HFFc6 (cell line): ENCODE results near the gene PARN. TPM values are rescaled to one million over a fixed set of nuclear protein-coding genes. Genes with fewer than 3 reads are reported as not detected.

Experiments
- DNase-seq: peaks from one replicate; pipeline ENCODE4 v3.0.0-alpha.2; 2018
- H3K27ac Mint-ChIP-seq: 2 replicates; pipeline ENCODE4 v1.8.0; 2020; ENCODE audit warnings: mild to moderate bottlenecking, mixed read lengths
- H3K27me3 Mint-ChIP-seq: 2 replicates; pipeline ENCODE4 v1.8.0; 2021; ENCODE audit warnings: mild to moderate bottlenecking, moderate library complexity, mixed read lengths; ENCODE audit not compliant: insufficient read depth
- H3K36me3 Mint-ChIP-seq: 2 replicates; pipeline ENCODE4 v1.8.0; 2021; ENCODE audit warnings: low read depth, mixed read lengths
- H3K4me1 Mint-ChIP-seq: 2 replicates; pipeline ENCODE4 v1.8.0; 2020; ENCODE audit warnings: low read depth, mixed read lengths
- H3K4me3 Mint-ChIP-seq: 2 replicates; pipeline ENCODE4 v1.8.0; 2020; ENCODE audit warnings: mild to moderate bottlenecking, moderate library complexity, mixed read lengths
- H3K9me3 Mint-ChIP-seq: 2 replicates; pipeline ENCODE4 v1.8.0; 2020; ENCODE audit warnings: mild to moderate bottlenecking, mixed read lengths
- CTCF ChIP-seq: fragments of 200-600 bp; sonication (generic); IDR thresholded peaks from 2 replicates; pipeline ENCODE4 v1.5.0; 2021; ENCODE audit warnings: antibody characterized with exemption, mild to moderate bottlenecking
- total RNA-seq, 6 experiments: library from RNA; stranded (reverse); fragmentation: NEBNext Ultra II Directional; extraction: Animal tissue kit (Norgen Biotek cat#: 25700); gene quantifications; 2 replicates in 1 of 6; 3 replicates in 5 of 6; pipeline ENCODE4 v1.2.3, GENCODE V29; 2021

PARN gene
- total RNA-seq, 6 experiments from 2014 or later, result 25.5 to 36.1 (median 30.4) TPM

- TF ChIP-seq CTCF, result no peak
- DNase-seq, result no peak
- Mint-ChIP-seq H3K4me1 (no peaks in the 10 kb centered on the region), H3K4me3 (no peak overlapping the region), H3K27ac (no peak overlapping the region), H3K36me3 (peaks cover 22% of the 10 kb centered on the region), H3K9me3 (no peaks in the 10 kb centered on the region), H3K27me3 (no peaks in the 10 kb centered on the region)
These were observed 18.4 kb downstream of the PARN start for GRCh38 chr16:14611660-14612059.

GRCh38 chr16:14609716-14610115 lies 20.3 kb downstream of the PARN start:
- Mint-ChIP-seq H3K4me1 (no peaks in the 10 kb centered on the region), H3K27me3 (no peaks in the 10 kb centered on the region), H3K9me3 (no peaks in the 10 kb centered on the region), H3K27ac (no peak overlapping the region), H3K36me3 (peaks cover 15% of the 10 kb centered on the region), H3K4me3 (no peak overlapping the region)
- TF ChIP-seq CTCF, result no peak
- DNase-seq, result no peak

GRCh38 chr16:14608604-14609003 lies 21.5 kb downstream of the PARN start:
- no peaks in the 10 kb centered on the region for H3K9me3 Mint-ChIP-seq
- H3K4me1 Mint-ChIP-seq, result no peaks in the 10 kb centered on the region
- no peak overlapping the region for H3K27ac Mint-ChIP-seq
- no peaks in the 10 kb centered on the region for H3K27me3 Mint-ChIP-seq
- TF ChIP-seq CTCF, result no peak
- H3K4me3 Mint-ChIP-seq, result no peak overlapping the region
- DNase-seq, result no peak
- H3K36me3 Mint-ChIP-seq, result peaks cover 8% of the 10 kb centered on the region

GRCh38 chr16:14608111-14608566 lies 21.9 kb downstream of the PARN start:
- no peak for DNase-seq
- no peak for TF ChIP-seq CTCF
- Mint-ChIP-seq H3K27me3 (no peaks in the 10 kb centered on the region), H3K27ac (no peak overlapping the region), H3K9me3 (no peaks in the 10 kb centered on the region), H3K4me3 (no peak overlapping the region), H3K36me3 (peaks cover 9% of the 10 kb centered on the region), H3K4me1 (no peaks in the 10 kb centered on the region)

- DNase-seq, result no peak
- no peaks in the 10 kb centered on the region for H3K9me3 Mint-ChIP-seq
- H3K36me3 Mint-ChIP-seq, result peaks cover 14% of the 10 kb centered on the region
- no peak for TF ChIP-seq CTCF
- no peaks in the 10 kb centered on the region; the same call in 1 of the 2 replicates for H3K27me3 Mint-ChIP-seq
- no peak overlapping the region for H3K27ac Mint-ChIP-seq
- H3K4me1 Mint-ChIP-seq, result no peaks in the 10 kb centered on the region
- H3K4me3 Mint-ChIP-seq, result no peak overlapping the region
These were observed 24.0 kb downstream of the PARN start for GRCh38 chr16:14606102-14606501.

GRCh38 chr16:14602443-14602963 lies 27.6 kb downstream of the PARN start:
- Mint-ChIP-seq H3K9me3 (no peaks in the 10 kb centered on the region), H3K36me3 (peaks cover 24% of the 10 kb centered on the region), H3K4me1 (no peaks in the 10 kb centered on the region), H3K27ac (no peak overlapping the region), H3K4me3 (no peak overlapping the region), H3K27me3 (no peaks in the 10 kb centered on the region; the same call in 1 of the 2 replicates)
- no peak for TF ChIP-seq CTCF
- DNase-seq, result no peak
